ENCODE data around the gene SRRM3. TPM values are rescaled to one million over a fixed set of nuclear protein-coding genes. Genes with fewer than 3 reads are reported as not detected.
"Not testable (repeated sequence)": the region's sequence is repeated elsewhere in the genome, so short reads cannot be mapped to it uniquely, and the experiment has no call there.

The SRRM3 gene
- total RNA-seq, 1 experiment from 2014 or later, result 3.8 TPM

DNA sequence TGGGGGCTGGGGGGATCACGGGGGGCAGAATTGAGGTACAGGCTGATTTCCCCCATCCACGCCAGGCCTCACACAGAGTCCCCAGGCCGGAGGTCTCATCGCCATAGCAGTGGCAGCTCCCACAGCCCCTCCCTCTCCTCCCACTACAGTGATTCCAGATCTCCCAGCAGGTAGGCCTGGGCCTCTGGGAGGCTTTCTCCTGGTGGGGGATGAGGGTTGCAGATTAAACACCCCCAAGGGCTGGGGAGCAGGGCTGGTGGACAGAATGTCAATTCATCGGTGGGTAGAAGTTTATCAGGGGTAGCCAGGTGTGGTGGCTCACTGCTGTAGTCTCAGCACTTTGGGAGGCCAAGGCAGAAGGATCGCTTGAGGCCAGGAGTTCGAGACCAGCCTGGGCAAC is 63.6 kb downstream of the SRRM3 start:
- DNase-seq (ENCODE audit: low spot score), result no peak

DNA sequence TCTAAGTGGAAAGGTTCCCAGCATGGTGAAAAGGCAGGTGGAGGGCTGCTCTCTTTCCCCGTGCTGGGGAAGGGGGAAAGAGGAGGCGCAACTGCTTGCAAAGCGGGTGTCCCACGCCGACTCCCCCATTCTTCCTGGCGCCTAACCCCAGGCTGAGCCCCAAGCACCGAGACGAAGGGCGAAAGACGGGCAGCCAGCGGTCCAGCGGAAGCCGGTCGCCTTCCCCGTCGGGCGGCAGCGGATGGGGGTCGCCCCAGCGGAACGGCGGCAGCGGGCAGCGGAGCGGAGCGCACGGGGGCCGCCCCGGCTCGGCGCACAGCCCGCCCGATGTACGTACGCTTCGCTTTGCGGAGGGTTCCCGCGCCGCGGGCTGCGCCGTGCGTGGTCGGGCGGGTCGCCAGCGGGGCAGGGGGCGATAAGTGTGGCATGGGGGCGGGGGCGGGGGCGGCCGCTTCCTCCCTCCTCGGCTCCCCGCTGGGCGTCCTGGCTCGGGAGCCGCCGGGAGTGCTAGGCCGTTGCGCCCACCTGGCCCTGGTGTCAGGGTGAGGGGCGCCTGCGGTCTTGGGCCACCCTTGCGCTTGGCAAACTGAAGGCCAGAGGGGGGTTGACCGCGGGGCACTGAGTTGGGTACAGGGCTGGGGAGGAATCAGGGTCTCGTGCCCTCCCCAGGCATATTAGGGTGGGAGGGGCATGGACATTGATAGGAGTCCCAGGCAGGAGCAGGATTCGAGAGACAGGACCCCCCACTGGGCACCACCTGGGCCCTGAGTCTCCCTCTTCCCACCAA is 65.6 kb downstream of the SRRM3 start:
- no peak for DNase-seq (ENCODE audit: low spot score)

DNA sequence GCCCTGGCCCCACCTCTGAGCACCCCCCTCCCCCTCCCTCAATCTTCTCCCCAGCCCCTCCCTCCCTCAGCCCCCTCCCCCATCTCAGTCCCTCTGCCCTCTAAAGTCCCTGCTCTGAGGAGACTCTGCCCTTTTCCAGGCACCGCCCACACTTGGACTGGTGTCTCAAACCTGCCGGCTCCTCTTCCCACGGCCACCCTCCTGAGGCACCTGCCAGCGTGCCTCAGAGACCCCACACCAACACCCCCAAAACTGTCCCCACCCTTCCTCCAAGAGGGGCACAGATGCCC is 66.1 kb downstream of the SRRM3 start:
- no peak for DNase-seq (ENCODE audit: low spot score)

DNA sequence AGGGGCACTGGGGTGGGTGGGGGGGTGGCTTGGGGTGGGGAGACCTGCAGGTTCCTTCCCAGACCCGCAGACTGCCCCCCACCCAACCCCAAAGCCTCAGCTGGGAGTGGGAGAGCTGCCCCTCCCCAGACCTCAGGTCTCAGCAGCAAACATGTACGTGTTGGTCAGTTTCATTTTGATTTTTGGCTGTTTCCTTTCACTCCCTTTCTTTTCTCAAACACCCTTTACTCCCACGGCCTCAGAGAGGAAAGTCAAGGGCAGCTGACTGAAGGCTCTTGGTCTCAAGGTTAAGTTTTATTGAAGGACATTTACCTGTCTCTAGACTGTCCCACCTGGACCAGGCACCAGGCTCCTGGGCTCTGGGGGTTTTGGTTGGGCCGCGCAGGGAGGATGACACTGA is 66.7 kb downstream of the SRRM3 start:
- no peak for DNase-seq (ENCODE audit: low spot score)

DNA sequence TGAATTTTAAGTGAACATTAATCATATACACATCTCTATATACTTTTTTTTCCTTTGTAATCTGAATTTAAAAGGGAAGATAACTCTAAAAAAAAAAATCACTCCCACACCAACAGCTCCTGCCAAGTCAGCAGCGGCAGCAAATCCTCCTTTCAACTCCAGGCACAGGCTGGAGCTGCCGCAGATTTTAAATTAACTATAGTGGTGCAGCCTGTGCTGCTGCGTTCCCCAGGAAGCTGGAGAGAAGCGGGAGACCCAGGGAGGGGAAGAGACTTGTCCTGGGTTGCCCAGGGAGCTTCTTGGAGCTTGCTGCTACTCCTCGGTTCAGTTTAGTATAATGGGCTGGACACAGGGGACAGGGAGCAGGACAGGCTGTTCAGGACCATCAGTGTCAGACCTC is 68.2 kb downstream of the SRRM3 start:
- DNase-seq (ENCODE audit: low spot score), result no peak

DNA sequence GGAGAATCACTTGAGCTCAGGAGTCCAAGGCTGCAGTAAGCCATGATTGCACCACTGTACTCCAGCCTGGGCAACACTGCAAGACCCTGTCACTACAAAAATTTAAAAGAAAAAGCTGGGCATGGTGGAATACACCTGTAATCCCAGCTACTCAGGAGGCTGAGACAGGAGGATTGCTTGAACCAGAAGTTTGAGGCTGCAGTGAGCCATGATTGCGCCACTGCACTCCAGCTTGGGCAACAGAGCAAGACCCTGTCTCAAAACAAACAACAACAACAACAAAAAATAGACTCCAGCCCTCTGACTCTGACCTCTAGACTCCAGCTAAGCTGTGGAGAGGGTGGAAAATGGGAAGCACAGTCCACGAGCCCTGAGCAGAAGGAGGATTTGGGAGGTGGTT is 69.7 kb downstream of the SRRM3 start:
- DNase-seq (ENCODE audit: low spot score), result not testable (repeated sequence)

DNA sequence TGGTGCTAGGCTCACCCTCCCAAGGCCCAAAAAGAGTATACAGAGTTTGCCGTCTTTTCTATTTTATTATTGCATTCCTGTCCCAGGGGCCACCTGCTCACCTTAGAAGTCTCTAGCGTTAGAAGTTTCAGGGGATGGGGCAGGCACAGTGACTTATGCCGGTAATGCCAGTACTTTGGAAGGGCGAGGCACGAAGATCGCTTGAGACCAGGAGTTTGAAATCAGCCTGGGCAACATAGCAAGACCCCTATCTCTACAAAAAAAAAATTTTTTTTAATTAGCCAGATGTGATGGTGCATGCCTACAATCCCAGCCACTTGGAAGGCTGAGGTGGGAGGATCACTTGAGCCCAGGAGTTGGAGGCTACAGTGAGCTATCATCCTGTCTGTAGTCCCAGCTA is 70.4 kb downstream of the SRRM3 start:
- no peak for DNase-seq (ENCODE audit: low spot score)

DNA sequence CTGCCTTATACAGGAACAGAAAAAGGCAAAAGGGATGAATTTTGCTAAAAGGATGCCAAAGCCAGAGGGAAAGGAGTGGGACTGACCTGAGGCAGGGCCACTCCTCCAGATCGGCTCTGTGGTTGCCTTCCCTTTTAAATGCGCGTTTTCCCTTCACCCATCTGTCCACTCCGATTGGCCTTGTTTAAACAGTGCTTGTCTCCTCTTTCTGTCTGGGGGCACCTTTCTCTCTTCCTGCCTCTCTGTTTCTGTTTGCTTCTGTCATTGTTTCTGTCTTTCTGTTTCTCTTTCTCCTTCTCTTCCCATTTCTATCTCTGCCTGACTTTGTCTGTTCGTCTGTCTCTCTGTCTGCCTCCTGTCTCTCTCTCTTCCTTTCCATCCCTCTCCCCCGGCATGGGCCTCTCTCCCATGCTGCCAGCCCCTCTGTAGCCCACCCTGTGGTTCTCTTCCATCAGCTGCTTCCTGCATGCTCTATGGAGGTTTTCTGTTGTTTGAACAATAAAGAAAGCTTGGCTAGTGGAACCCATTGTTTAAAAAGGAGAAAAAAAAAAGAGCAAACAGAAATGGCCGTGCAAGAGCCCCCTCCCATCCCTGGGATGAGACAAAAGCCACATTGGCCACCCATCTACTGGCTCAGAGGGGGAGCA is 71.3 kb downstream of the SRRM3 start:
- no peak for DNase-seq (ENCODE audit: low spot score)

DNA sequence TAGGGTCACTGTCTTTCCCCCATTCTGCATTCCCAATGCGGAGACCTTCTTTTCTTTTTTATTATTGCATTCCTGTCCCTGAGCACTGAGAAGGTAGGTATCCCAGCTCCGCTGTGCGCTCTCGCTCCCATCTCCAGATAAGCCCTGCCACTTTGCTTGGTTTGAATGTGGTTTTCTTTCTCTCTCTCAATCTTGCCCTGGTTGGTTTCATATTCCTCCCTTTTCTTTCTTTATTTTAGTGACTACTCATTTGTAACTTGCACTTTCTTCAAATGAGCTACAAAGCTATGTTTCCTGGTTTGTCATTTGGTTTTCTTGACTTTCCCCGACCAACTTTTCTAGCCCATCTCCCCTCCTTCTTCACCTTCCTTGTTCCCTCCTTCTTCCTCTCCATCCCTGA is 71.8 kb downstream of the SRRM3 start:
- DNase-seq (ENCODE audit: low spot score), result no peak

DNA sequence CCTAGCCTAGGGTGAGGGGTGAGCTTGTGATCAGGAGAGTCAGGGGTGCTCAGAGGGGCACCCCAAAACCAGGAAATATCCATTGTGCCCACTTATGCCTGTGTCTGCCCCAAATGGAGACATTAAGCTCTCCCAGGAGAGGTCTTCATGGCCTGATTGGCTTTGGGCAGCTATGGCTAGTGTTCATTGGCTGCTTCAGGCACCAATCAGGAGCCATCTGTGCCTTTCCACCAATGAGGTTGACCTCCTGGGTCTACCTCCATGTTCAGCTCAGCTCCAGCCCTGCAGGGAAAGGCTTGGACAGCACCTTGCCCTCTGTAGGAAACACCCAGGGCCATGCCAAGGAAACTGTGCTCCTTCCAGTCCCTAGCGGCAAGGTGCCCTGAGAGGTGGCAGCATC is 76.8 kb downstream of the SRRM3 start:
- no peak for DNase-seq (ENCODE audit: low spot score)

DNA sequence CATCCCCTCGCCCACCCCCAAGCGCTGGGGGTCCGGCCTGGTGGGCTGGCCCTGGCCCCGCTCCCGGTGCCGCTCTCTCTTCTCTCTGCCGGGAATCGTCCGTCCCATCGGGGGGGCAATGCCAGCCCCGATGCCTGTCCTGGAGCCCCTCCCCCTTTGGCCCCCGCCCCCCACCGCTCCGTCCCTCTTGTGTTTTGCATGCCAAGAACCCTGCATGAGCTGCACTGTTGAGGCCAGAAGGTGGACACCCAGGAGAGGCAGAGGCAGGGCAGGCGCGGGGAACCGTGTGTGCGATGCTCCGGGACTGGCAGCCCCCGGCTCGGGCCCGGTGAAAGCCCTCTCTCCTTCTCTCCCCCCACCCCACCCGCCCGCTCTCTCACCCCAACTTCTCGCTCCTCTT is 78.7 kb downstream of the SRRM3 start:
- DNase-seq (ENCODE audit: low spot score), result no peak

DNA sequence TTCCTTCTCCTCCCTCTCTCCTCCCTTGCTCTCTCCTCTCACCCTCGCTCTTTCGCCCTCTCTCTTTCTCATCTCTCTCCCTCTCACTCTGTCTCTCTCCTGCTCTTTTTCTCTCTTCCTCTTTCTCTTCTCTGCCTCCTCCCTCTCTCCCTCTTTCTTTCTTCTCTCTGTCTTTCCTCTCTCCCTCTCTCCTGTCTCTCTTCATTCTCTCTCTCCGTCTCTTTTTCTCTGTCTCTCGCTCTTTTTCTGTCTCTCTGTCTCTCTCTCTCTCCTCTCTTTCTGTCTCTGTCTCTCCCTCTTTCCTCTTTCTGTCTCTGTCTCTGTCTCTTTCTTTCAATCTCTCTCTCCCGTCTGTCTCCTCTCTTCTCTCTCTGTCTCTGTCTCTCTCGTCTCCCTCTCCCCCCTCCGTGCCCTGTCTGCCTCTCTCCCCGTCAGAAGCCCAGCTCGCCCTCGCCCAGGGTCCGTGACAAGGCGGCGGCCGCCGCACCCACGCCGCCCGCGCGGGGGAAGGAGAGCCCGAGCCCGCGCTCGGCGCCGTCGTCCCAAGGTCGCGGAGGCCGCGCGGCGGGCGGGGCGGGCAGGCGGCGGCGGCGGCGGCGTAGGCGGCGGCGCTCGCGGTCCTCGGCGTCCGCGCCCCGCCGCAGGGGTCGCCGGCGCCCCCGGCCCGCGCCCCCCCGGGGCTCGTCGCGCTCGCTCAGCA is 79.5 kb downstream of the SRRM3 start:
- no peak for DNase-seq (ENCODE audit: low spot score)

DNA sequence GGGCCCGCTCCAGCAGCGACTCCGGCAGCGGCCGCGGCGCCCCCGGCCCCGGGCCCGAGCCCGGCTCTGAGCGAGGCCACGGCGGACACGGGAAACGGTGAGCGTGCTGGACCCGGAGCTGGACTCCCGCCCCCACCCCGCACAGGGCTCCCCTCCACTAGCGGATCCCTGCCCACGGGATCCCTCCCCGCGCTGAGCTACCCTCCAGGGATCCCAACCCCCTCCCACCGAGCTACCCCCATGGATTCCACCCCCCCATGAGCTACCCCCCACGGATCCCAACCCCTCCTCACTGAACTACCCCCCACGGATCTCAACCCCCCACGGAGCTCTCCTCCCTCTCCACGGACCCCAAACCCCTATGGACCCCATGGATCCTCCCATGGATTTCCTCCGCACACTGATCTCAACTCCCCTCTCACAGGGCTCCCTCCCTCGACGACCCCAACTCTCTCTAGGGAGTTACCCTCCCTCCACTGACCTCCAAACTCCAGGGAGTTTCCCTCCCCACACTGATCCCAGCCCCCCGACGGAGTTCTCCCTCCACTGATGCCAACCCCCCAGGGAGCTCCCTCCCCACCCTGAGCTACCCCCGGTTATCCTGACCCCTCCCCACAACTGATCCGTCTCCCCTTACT is 80.1 kb downstream of the SRRM3 start:
- no peak for DNase-seq (ENCODE audit: low spot score)

DNA sequence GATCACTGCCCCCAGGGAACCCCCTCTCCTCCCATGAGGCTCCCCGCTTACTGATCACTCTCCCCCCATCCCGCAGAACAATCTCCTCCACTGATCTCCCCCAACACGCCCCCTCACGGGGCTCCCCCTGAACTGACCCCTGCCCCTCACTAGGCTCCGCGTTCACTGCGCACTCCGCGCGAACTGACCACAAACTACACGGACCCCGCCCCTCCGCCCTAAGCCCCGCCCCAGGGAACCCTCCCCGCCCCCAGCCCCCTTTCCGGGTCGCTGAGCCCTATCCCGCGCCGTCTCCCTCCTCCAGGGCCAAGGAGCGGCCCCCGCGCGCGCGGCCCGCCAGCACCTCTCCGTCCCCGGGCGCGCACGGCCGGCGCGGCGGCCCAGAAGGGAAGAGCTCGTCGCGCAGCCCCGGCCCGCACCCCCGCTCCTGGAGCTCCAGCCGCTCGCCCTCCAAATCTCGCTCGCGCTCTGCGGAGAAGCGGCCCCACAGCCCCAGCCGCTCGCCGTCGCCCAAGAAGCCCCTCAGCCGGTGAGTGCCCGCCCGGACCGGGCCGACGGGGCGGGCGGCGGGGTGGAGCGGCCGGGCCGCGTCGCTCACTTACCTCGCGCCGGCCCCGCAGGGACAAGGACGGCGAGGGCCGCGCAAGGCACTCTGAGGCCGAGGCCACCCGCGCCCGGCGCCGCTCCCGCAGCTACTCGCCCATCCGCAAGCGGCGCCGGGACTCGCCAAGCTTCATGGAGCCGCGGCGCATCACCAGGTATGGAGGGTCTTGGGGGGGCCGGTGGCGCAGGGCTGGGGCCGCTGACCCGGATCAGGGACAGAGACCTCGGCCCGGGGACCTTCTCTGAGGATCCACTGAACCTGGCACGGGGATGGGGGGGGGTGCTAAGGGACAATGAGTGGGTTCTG is 80.9 kb downstream of the SRRM3 start:
- DNase-seq (ENCODE audit: low spot score), result no peak

DNA sequence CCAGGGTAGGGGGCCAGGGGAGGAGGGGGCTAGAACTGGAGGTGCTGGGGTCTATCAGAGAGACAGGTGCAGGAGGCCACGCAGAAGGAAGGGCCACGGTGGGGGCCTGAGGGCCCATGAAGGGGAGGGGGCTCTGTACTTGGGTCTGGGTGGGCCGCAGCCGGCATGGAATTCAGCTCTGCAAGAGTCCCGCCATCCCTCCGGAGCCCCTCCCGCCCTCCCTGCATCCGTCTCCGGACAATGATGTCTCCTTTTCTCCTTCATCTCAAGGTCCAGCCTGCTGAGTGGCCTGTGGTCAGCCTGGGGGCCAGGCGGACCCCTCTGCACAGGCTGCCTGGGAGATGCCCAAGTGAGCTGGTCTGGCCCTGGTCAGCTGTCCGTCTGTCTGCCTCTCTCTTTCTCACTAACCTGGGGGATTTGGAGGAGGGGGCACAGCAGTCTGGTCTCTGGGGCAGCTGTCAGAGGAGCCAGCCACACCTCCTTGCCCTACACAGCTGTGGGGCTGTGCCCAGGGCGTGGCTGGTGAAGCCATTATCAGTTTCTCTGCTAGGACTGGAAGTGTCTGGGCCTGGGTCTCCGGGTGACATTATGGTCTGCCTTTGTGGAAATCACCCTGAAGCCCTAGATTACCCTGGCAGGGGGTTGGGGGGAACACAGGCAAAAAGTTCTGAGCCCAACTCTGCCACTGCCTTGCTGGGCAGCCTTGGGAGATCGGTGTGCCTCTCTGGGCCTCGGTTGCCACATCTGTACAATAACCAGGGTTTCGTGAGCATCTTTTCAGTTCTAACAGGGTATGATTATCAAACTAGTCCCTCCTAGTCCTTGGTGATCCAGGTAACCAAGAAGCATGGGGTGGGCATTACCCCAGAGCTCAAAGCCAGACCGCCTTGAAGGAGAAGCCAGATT is 81.8 kb downstream of the SRRM3 start:
- DNase-seq (ENCODE audit: low spot score), result no peak

DNA sequence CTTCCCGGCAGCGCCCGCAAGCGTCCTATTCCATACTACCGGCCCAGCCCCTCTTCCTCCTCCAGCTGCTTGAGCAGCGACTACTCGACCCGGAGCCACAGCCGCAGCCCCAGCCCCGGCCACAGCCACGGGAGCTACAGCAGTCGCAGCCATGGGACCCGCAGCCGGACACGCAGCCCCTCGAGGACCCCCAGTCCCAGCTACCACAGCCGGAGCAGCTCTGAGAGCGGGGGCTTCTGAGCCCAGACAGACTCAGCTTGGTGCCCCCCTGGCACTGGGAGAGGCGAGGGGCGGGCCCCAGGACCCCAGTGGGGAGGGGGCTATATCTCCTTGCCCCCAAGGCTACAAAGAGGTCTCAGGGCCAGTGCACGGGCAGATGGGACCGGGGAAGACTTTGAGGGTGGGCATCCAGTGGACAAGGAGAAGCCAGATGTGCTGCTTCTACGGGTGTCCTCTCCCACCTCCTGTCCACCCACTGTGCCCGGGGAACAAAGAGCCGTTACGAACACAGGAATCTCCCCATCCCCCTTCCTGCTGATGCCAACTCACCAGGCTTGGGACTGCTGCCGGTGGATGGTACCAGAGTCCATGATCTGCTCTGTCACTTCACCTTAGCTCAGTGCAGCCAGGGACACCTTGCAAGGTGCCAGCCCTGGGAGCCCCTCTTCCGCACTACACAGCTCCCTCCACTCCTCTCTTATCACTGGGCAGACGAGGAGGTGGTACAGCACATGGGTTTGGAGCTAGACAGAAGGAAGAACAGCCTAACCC is 84.1 kb downstream of the SRRM3 start:
- DNase-seq (ENCODE audit: low spot score), result no peak

DNA sequence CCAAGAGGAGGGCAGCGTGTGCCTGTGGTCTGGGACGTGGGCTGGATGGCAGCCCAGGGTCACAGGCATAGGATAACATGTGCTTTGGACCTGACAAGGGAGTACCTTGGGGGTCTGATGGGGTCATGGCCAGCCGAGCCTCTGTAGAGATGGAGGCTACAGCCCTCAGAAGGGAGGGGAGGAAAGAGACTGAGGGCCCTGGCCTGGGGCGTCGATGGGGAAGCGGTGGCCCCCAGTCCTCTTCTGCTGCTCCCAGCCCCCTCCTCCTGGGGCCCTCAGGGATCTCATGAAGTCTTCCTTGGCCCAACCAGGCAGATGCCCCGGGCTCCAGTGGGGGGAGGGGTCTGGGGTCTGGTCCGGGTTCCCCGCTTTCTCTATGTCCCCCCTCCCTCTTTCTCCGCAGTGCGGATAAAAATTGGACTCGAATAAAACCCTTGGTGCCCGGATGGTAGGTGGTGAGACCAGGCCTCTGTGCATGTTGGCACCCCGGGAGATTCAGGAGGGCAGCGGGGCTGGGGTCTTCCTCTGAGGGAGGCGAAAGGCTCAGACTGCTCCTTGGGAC is 85.2 kb downstream of the SRRM3 start:
- DNase-seq (ENCODE audit: low spot score), result no peak

DNA sequence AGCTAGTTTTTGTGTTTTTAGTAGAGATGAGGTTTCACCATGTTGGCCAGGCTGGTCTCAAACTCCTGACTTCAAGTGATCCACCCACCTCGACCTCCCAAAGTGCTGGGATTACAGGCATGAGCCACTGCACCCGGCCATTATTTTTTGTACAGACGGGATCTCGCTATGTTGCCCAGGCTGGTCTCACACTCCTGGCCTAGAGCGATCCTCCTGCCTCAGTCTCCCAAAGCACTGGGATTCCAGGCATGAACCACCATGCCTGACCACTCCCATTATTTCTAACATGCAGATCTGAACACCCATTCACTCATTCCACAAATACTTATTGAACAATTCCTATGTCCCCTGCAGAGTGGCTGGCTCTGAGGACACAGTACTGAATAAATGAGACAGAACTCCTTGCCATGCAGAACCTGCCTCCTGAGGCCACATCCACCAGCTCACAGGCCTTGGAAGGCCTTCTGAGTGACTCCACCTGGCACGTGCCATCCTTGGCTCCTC is 89.2 kb downstream of the SRRM3 start:
- DNase-seq (ENCODE audit: low spot score), result not testable (repeated sequence)
